Sigmoid colon (tissue), 4 donors: Measurements from ENCODE around the gene MED13L.

Experiments used
- CTCF ChIP-seq, 4 experiments: fragments of 450-650 bp in 3 of 4; fragments of 200-600 bp in 1 of 4; IDR thresholded peaks; one replicate each; pipeline ENCODE4 v1.5.1; 2016 to 2019; ENCODE audit warnings: antibody characterized with exemption in 4 of 4, mild to moderate bottlenecking in 3 of 4, moderate library complexity in 2 of 4
- EP300 ChIP-seq, 4 donors: sonication (generic); formaldehyde crosslinking; IDR thresholded peaks; one replicate each; pipeline ENCODE4 v1.6.1; 2017; ENCODE audit warnings: antibody characterized with exemption in 4 of 4
- POLR2A ChIP-seq, 2 donors: fragments of 450-650 bp; IDR thresholded peaks; one replicate each; pipeline ENCODE4 v1.6.1; 2016; ENCODE audit warnings: antibody characterized with exemption in 2 of 2, mild to moderate bottlenecking in 2 of 2, moderate library complexity in 2 of 2
- POLR2AphosphoS5 ChIP-seq, 4 donors: sonication (generic); formaldehyde crosslinking; IDR thresholded peaks; one replicate each; pipeline ENCODE4 v1.6.1; 2017; ENCODE audit warnings: antibody characterized with exemption in 4 of 4

GRCh38 chr12:116320791-116321217 lies 43.3 kb upstream of the MED13L start:
- TF ChIP-seq POLR2AphosphoS5 (IDR thresholded peaks at IDR 0.05) (no peak), CTCF (IDR thresholded peaks at IDR 0.05) (no peak), POLR2A (IDR thresholded peaks at IDR 0.05) (no peak), EP300 (IDR thresholded peaks at IDR 0.05) (no peak)
